GM18867 (cell line): ENCODE data around the gene GPR42.
"Not testable (repeated sequence)": the region's sequence is repeated elsewhere in the genome, so short reads cannot be mapped to it uniquely, and the experiment has no call there.

Source experiments
- ATAC-seq: cut with Tn5 transposase; IDR thresholded peaks from one replicate; pipeline ENCODE4 v1.9.1; 2021; ENCODE audit warnings: mild to moderate bottlenecking, moderate library complexity; ENCODE audit not compliant: unreplicated experiment

The GPR42 gene

GRCh38 chr19:35392742-35393715, 22.2 kb downstream of the GPR42 start:
- no peak for ATAC-seq

GRCh38 chr19:35395382-35396199, 24.7 kb downstream of the GPR42 start:
- no peak for ATAC-seq

- no peak for ATAC-seq
Measured at GRCh38 chr19:35396240-35396885, 25.5 kb downstream of the GPR42 start.

- no peak for ATAC-seq
Measured at GRCh38 chr19:35397064-35397463, 26.2 kb downstream of the GPR42 start.

GRCh38 chr19:35398570-35398969, 27.7 kb downstream of the GPR42 start:
- no peak for ATAC-seq

GRCh38 chr19:35399231-35399630, 28.4 kb downstream of the GPR42 start:
- ATAC-seq = no peak

- ATAC-seq = no peak
Measured at GRCh38 chr19:35399948-35400772, 29.3 kb downstream of the GPR42 start.

GRCh38 chr19:35400773-35401100, 29.9 kb downstream of the GPR42 start:
- no peak for ATAC-seq

GRCh38 chr19:35401416-35401815, 30.5 kb downstream of the GPR42 start:
- not testable (repeated sequence) for ATAC-seq

GRCh38 chr19:35403116-35403760, 32.4 kb downstream of the GPR42 start:
- ATAC-seq = no peak

- peak; percentile 75 for ATAC-seq
Measured at GRCh38 chr19:35404879-35405622, 34.2 kb downstream of the GPR42 start.

GRCh38 chr19:35407619-35408018, 36.8 kb downstream of the GPR42 start:
- ATAC-seq = no peak

GRCh38 chr19:35408284-35409171, 37.7 kb downstream of the GPR42 start:
- ATAC-seq = peak; percentile 74

- no peak for ATAC-seq
Measured at GRCh38 chr19:35409191-35409590, 38.3 kb downstream of the GPR42 start.

- no peak for ATAC-seq
Measured at GRCh38 chr19:35410487-35410886, 39.6 kb downstream of the GPR42 start.

- no peak for ATAC-seq
Measured at GRCh38 chr19:35414442-35414841, 43.6 kb downstream of the GPR42 start.

GRCh38 chr19:35416331-35416730, 45.5 kb downstream of the GPR42 start:
- ATAC-seq = no peak

GRCh38 chr19:35417278-35417677, 46.4 kb downstream of the GPR42 start:
- no peak for ATAC-seq
